Bone marrow (tissue), 2 donors: ENCODE measurements around the gene TRIM44.
"Not testable (repeated sequence)": the region's sequence is repeated elsewhere in the genome, so short reads cannot be mapped to it uniquely, and the experiment has no call there.

Experiments used
- DNase-seq, 2 donors: peaks; one replicate each; lab custom pipeline; 2025; lab: John Stamatoyannopoulos, UW

TRIM44 gene

DNA sequence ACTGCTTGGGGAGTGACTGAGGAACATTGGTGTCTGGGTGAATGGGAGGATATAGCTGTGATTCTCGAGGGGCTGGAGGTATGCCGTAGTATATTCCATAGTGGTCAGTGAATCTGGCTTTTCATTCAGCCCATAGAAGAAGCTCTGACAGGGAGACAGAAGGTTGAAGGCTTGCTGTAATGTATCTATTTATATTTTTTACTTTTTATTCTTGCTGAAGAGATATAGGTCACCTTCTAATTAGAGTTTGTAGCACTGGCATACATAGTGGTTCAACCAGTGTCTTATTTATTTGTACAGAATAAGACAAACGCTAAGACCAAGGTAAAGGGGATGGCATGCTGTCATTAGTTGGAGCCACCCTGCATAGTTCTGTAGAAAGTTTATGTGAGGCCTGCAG lies 10.0 kb downstream of the TRIM44 start:
- DNase-seq: no peak

DNA sequence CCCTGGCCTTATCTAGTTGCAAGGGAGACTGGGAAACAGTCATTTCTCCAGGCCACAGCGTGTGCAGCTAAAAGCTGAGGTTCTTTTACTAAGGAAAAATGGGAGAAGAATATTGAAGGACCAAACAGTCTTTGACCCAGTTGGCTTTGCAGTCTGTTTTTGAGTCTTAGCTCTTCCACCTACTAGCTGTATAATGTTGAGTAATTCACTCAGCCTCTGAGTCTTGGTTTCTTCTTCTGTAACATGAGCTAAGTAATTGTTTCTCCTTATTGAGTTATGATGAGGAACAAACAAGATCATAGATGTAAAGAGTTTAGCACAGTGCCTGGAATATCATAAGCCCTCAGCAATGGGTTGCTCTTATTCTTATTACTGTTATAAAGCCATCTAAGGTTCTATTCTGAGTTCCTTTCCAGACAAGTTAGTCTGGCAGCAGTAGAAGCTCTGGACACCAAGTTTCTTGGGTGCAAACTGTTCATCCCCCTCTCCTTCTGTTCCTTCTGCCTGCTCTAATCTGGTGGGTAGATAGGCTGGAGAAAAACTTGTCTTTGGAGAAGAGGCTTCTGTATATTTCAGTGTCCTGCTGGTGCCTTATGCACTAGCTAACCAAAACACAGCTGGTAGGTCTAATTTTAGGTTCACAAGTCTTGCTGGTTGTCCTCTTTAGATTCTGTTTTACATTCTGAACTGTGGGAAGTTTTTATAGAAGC lies 13.5 kb downstream of the TRIM44 start:
- DNase-seq: no peak

DNA sequence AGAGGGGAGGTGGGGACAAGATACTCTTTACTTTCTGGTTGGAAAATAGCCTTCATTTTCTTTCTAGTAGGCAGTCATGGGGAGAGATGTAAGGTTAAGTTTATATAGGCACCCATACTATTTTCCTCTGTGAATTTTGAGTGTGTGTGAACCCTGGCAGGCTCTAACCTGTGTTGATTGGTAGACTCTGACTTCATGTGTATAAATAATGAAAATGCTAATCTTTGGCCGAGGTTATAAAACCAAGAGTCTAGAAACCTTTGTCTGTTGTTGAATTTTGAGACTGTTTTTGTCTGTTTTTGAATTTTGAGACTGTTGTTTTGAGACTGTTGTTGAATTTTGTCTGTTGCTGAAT lies 14.0 kb downstream of the TRIM44 start:
- DNase-seq: no peak

DNA sequence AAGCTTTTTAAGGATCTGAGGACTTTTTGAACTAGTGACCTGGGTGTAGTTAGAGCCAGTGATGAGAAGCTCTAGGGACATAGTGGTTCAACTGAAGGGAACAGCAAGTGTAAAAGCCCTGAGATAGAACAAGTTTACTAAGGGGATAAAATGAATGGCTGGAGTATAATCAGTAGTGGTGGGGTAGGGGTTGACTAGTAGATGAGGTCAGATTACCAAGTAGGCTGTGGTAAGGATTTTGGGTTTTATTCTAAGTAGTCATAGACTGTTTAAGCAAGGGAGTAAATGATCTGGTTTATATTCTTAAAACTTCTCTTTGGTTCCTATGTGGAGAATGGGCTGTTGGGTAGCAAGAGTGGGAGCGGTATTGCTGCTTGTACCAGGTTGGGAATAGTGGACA lies 15.3 kb downstream of the TRIM44 start:
- DNase-seq: no peak

DNA sequence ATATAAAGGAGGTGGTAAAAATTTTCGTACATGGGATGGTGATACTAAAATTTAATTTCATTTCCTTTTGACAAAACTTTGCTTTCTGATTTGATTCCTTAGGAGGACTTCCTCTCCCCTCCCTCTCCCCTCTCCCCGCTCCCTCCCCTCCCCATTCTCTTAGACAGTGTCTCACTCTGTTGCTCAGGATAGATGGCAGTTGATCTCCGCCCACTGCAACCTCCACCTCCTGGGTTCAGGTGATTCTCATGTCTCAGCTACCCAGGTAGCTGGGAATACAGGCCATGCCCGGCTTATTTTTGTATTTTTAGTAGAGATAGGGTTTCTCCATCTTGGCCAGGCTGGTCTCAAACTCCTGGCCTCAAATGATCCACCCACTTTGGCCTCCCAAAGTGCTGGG lies 15.9 kb downstream of the TRIM44 start:
- no peak for DNase-seq

DNA sequence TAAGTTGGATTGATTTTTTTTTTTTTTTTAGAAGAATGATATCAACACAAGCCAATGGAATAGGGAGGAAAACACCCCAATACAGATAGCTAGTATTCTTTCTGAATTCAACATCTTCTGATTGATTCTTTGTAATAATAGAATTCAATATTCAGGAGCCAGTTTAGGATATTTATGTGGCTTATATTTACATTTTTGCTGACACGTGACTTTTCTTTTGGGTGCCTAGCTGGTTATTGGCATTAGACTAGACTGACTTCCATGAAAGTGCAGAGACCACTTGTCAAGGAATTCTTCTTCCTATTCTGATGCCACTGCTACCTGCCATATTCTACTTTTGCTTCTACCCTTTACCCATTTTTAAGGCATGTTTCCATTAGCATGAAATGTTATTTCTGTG lies 16.4 kb downstream of the TRIM44 start:
- no peak for DNase-seq

DNA sequence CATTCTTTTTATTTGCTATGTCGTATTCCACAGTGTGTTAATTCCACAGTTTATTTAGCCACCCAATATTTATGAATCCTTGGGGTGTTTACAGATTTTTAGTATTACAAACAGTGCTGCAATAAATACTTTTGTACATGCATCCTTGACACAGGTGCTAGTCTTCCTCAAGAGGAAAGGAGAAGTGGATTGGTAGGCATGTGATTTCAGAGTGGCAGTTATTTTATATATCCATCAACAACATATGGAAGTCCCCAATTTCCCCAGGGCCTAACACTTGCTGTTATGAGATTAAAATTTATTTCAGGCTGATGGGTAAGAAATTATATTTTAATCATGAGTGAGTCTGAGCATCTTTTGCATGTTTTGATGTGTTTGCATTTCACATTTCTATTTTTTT lies 17.9 kb downstream of the TRIM44 start:
- DNase-seq: no peak

DNA sequence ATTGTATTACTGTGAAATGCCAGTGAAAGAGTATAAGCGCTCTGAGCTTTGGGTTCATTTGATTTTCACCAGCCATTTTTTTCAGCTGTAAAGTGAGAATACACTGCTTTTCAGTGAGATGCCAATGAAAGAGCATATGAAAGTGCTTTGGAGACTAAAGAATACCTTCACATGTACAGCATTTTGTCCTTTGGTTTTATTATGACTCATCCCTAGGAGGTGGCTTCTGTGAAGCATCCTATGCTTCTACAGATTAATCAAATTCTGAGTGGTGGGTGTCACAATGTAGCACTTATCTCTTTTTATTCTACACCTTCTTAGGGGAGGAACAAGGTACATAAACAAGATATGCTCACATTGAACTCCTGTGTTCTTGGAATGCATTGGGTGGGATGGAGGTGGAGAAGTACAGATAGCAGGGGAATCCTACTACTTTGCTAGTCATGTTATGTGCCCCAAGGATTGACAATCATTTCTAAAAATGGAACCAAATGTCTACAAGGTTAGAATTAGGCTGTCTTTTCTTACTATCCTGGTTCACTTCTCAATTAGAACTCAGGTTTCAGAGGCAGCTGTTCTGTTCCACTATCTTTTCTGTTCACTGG lies 18.7 kb downstream of the TRIM44 start:
- no peak for DNase-seq

DNA sequence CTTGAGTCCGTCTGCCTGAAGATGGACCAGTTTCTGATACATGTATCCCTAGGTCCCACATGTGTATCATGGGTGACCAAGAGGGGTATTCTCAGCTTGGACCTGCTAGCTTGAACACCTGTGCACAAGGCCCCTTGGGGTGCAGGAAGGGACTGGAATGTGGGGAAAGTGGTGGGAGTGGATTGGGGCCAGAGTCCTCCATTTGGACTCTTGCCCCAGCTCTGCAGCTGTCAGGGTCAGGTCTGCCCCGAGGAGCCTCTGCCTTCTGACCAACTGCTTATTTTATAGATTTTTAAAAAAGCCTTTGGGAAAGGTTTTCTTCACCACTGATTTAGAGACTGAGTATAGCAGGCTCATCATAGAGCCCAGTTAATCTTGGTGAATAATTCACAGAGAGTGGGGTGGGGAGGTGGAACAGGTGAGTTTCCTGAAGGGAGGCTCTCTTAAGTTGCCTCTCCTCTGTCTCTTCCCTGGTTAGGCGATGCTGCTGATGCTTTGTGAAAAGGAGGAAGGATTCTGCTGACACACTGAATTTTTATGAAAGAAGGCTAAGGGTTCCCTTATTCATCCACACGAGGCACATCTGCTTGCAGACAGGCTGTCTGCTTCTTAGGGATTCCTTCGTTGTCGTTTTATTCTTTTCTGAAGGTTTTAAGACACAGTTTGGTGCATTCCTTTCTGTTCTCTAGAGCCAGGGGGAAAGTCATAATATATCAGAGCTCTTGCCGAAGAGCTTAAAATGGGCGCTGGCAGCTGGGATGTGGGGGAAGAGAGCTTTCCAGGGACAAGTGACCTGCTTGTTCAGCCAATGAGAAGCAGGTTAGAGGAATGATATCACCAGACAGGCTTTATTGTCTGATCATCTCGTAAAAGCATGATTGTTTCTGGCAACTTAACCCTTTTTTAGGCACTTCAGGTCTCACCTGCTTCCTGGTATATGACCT lies 19.9 kb downstream of the TRIM44 start:
- no peak for DNase-seq

DNA sequence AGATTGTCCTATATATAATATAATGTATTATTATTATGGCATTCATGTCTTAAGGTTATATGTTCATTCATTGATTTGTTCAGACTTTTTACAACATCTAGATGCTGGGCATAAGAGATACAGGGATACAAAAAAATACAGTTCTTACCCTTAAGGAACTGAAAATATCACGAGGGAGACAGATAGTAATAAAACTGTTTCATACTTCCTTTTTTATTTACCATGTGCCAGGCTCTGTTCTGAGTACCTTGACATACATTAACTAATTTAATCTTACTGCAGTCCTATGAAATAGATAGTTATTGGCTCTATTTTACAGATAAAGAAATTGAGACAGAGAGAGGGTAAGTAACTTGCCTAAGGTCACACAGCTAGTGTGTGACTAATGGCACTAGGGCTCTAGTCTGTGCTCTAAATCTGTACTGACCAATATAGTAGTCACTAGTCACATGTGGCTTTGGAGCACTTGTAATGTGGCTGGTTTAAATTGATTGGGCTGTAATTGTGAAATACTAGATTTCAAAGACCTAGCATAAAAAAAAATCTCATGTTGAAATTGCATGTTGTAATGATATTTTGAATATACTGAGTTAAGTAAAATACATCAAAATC lies 21.3 kb downstream of the TRIM44 start:
- DNase-seq: no peak

DNA sequence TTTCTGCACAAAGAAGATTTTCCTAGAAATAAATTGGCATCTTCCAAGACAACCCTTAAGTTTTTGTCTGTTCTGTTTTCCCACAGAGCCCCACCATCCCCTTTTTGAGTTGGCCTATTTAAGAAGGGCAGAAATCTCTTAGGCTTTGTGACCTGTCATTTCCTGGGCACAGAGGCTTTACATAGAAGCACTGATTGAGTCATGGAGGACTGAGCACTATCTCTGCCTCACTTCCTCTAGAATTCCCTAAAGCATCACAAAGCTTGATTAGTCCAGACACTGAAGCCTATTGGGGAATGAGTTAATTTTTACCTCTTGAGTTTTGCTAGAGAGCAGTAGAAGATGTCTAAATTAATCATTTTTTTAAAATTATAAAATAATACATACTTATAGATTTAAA lies 25.4 kb downstream of the TRIM44 start:
- no peak for DNase-seq

DNA sequence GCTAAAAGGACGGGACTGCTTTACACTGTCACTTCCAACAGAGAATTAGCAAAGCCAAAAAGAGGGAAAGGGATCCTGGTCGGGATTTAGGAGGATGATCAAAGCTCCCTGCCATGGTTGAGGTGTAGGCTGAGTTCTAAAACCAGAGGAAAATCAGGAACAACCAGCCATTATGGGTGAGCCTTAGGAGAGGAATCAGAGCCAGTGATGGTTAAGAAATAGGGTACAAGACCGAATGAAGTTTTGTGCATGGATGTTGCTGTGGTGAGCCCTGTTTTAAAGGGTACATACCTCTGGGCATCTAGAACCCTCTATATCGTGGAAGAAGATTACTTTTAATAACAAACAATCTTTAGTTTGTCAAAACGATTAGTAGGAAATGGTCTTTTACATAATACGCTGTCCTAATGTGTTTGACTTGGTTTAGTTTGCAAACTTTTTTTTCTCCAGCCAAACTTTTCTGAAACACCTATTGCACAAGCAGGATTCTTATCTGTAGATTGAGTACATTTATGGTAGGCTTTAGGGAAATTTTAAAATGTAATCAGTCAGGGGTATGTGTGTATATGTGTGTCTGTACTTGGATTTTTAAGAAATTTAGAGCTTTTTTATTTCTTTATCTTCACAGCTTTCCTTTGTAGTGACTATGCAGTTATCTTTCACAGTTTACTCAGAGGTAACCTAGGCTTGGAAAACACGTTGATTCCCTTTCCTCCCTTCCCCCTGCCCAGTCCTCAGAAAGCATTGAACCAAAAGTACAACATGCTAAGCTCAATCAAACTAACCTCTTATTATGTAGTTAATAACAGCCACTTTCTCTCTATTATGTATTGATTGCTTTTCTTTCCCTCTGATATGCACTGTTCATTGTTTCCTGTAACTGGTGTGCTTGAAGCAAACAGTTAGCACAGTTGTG lies 26.8 kb downstream of the TRIM44 start:
- DNase-seq: no peak

DNA sequence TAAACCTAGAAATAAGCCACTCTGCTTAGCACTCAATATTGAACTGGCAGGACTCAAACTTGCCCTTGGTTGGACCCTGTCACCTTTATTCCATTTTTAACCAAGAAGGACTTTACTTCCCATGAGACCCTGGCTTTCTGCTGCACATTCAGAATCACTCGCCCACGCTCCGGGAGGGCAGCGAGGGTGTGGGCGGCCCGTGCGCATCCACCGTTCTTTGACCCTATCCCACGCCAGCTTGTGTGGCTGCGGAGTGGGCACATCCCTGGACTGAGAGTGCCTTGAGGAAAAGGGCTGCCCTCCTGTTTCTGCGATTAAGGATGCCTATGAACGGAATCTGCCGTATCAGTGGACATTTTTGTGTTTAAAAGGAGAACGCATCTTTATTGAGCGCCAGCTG lies 39.6 kb downstream of the TRIM44 start:
- no peak for DNase-seq

DNA sequence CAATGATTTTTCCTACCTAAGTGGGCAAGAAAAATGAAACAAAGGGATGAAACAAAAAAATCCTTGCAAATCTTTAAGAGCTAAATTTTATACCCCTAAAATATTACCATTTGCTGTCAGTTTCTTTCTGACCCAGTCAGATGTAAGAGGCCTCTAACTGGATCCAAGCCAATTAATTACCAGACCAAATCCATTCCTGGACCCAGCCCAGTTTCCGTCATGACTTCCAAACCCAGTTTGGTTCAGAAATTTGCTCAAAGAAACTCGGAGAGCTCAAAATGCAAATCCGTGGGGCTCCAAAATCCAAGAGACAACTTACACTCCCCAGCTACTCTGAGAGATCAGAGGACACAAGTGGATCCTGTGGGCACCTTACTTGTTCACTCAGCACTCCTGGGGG lies 46.8 kb downstream of the TRIM44 start:
- DNase-seq: no peak

DNA sequence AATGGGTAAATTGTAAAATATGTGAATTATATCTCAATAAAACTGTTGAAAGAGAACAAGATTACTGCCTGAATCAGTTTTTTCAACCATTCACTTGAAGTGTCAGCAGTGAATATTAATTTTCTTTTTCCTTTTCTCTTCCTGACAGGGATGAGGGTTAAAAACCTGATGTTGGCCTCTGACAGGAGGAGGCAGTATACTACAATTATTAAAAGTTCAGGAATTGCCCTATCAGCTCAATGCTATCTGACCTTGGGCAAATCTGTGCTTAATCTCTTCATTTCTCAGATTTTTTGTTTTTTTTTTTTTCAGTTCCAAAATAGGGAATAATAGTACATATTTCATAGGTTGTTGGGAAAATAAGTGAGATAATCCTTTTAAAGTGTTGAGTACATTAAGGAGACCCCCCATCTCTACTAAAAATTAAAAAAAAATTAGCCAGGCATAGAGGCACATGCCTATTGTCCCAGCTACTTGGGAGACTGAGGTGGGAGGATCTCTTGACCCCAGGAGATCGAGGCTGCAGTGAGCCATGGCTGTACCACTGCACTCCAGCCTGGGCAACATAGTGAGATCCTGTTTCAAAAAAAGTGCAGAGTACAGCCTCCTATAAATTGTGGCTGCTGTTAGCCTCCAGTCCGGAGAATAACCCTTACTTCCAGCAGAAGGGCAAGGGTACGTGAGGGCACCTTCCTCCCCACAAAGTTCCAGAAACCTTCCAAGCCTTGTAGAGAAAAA lies 48.8 kb downstream of the TRIM44 start:
- no peak for DNase-seq

DNA sequence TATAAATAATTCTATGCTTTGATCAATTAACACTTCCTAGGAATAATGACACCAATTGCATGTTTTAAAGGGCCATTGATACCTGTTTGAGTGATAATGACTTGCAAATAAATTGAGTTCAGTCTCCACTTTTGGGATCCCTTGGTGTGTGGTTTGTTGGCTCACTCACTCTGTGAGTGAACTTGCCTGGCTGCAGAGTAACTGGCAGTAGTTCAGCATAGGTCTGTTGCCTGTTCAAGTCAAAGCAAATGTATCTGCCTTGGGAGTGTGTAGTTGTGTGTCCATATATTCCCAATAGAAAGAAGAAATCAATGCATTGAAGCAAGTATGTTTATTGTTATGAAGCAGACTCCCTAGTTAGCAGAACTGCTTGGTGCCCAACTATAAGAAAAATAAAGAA lies 49.3 kb downstream of the TRIM44 start:
- DNase-seq: no peak

DNA sequence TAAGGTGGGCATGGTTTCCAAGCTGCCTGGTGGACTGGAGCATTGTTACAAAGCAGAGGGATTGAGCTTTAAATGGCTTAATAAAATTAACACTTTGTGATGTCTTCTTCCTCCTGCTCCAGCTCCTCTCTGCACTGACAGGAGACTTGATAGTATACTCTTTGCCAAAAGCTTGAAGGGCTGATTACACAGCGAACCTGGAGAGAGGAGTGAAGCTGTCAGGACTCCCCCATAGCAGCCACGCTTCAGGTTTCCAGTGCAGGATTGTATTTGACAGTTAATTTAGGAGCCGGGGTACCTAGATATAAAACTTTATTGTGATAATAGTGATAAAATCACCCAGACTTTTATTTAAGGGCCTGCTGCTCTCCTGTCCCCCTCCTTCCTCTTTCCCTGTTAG lies 50.0 kb downstream of the TRIM44 start:
- no peak for DNase-seq

DNA sequence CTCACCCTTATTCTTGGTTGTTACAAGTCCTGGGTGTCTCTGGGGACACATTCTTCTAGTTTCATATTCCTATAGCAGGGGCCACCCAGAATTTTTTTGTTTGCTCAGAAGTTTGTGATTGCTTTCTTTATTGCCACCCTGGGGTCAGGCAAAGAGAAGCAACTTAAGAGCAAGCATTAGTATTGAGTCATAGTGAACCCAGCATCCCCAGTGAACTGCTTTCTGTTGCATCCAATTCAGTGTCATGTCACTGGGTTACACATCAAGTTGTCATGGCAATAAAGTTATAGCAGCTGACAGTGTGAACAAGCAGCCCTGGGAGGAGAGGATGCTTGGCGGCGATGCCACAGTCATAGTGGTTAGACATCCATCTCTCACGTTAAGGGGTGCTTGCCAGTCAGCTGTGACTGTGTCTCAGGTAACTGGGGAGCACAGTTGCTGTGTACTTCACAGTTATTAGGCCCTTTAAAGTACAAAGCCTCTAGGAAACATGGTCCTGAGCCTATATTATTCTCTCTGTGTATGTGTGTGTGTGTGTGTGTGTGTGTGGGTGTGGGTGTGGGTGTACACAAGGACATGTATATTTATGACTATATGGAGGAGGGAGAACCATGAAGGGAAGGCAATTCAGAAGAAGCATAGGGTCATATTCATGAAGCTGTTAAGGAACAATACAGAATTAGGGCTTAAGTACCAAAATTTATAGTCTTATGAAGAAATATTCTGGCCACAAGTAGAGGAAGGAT lies 52.5 kb downstream of the TRIM44 start:
- no peak for DNase-seq

DNA sequence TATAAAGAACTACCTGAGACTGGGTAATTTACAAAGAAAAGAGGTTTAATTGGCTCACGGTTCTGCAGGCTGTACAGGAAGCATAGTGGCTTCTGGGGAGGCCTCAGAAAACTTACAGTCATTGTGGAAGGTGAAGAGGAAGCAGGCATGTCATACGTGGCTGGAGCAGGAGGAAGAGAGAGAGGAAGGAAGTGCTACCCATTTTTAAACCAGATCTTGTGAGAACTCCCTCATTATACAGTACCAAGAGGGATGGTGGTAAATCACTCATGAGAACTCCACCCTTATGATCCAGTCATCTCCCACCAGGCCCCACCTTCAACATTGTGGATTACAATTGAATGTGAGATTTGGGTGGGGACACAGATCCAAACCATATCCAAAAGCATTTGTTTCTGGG lies 53.1 kb downstream of the TRIM44 start:
- DNase-seq: not testable (repeated sequence)

DNA sequence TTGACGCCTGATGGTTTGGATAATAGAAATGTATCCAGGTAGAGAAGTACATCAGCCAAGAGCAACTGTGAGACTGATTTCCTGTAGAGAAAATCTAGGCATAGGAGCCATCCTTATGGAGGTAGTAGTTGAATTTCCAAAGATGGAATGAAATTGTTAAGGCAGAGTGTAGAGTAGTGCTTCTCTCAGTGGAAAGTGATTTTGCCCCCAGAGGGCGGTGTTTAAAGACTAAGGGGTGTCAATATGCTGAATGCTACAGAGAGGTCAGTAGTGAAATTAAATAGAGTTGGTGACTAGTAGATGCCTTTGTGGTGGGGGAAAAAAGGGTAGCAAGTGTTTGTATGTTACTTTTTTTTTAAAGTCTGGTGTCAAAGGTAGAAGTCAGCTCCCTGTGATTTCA lies 54.5 kb downstream of the TRIM44 start:
- DNase-seq: no peak
